ENCODE data around the gene RAB21. TPM values are rescaled to one million over a fixed set of nuclear protein-coding genes. Genes with fewer than 3 reads are reported as not detected.

RAB21 gene
- total and polyA plus RNA-seq, 2 donors (not counting 1 experiment from before 2014, with no cell fraction given), result 11.4 to 27.4 TPM

- Histone ChIP-seq H3K79me2 (ENCODE audit: control insufficient read depth, insufficient read depth, low read length) (peaks cover 89% of the 10 kb centered on the region), H3K4me2 (ENCODE audit: extremely low read depth, insufficient read depth, low read length) (no peak overlapping the region), H4K20me1 (ENCODE audit: control insufficient read depth, extremely low read depth, insufficient read depth, low read length) (no peaks in the 10 kb centered on the region), H3K27ac (ENCODE audit: insufficient read depth, low read length) (no peak overlapping the region), H3K9me3 (ENCODE audit: control insufficient read depth, insufficient read depth, low read depth, low read length) (no peaks in the 10 kb centered on the region), H3K4me1 (ENCODE audit: control insufficient read depth, extremely low read depth, insufficient read depth, low read length) (no peaks in the 10 kb centered on the region), H3K9ac (ENCODE audit: insufficient read depth, low read length) (no peak overlapping the region), H3K27me3 (ENCODE audit: control insufficient read depth, insufficient read depth, low read length) (no peaks in the 10 kb centered on the region), H3K4me3 (replicated peaks in 1 of 4; ENCODE audit: control extremely low read depth in 1 of 4, insufficient read depth in 1 of 4, low read depth in 3 of 4, low read length in 4 of 4) (no peak overlapping the region), H3K36me3 (ENCODE audit: control insufficient read depth, insufficient read depth, low read length) (no peaks in the 10 kb centered on the region), H2AFZ (ENCODE audit: low read length) (no peak overlapping the region)
- DNase-seq (ENCODE audit: low read depth in 2 of 2), result peak in 1 of 2 donors; percentile 71
- TF ChIP-seq CTCF (conservative IDR thresholded peaks at IDR 0.05 in 1 of 2, IDR thresholded peaks at IDR 0.05 in 1 of 2; ENCODE audit: low read depth in 1 of 2, low read length in 2 of 2), result no peak
- no peak for TF ChIP-seq EZH2 (IDR thresholded peaks at IDR 0.05; ENCODE audit: low read length, missing control alignments)
These were observed 9.2 kb downstream of the RAB21 start for GRCh38 chr12:71763677-71764379.

DNA sequence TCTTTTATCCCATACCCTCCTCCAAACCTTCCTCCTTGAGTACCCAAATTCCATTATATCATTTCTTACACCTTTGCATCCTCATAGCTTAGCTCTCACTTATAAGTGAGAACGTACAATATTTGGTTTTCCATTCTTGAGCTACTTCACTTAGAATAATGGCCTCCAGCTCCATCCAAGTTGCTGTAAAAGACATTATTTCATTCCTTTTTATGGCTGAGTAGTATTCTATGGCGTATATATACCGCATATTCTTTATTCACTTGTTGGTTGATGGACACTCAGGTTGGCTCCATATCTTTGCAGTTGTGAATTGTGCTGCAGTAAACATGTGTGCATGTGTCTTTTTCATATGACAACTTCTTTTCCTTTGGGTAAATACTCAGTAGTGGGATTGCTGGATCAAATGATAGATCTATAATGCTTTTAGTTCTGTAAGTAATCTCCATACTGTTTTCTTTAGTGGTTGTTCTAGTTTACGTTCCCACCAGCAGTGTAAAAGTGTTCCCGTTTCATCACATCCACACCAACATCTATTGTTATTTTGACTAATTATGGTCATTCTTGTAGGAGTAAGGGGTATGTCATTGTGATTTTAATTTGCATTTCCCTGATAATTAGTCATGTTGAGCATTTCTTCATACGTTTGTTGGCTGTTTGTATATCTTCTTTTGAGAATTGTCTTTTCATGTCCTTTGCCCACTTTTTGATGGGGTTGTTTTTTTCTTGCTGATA, 10.1 kb downstream of the RAB21 start:
- H3K4me2 ChIP-seq (ENCODE audit: extremely low read depth, insufficient read depth, low read length), result no peak overlapping the region
- no peaks in the 10 kb centered on the region for H3K36me3 ChIP-seq (ENCODE audit: control insufficient read depth, insufficient read depth, low read length)
- no peak overlapping the region for H2AFZ ChIP-seq (ENCODE audit: low read length)
- H3K4me3 ChIP-seq (replicated peaks in 1 of 4; ENCODE audit: control extremely low read depth in 1 of 4, insufficient read depth in 1 of 4, low read depth in 3 of 4, low read length in 4 of 4), result no peak overlapping the region
- H3K27ac ChIP-seq (ENCODE audit: insufficient read depth, low read length), result no peak overlapping the region
- no peak for DNase-seq (ENCODE audit: low read depth in 2 of 2)
- H3K4me1 ChIP-seq (ENCODE audit: control insufficient read depth, extremely low read depth, insufficient read depth, low read length), result no peaks in the 10 kb centered on the region
- H3K9ac ChIP-seq (ENCODE audit: insufficient read depth, low read length), result no peak overlapping the region
- H3K79me2 ChIP-seq (ENCODE audit: control insufficient read depth, insufficient read depth, low read length), result peaks cover 87% of the 10 kb centered on the region
- H3K9me3 ChIP-seq (ENCODE audit: control insufficient read depth, insufficient read depth, low read depth, low read length), result no peaks in the 10 kb centered on the region
- H3K27me3 ChIP-seq (ENCODE audit: control insufficient read depth, insufficient read depth, low read length), result no peaks in the 10 kb centered on the region
- TF ChIP-seq EZH2 (IDR thresholded peaks at IDR 0.05; ENCODE audit: low read length, missing control alignments) (no peak), CTCF (conservative IDR thresholded peaks at IDR 0.05 in 1 of 2, IDR thresholded peaks at IDR 0.05 in 1 of 2; ENCODE audit: low read depth in 1 of 2, low read length in 2 of 2) (no peak)
- H4K20me1 ChIP-seq (ENCODE audit: control insufficient read depth, extremely low read depth, insufficient read depth, low read length), result no peaks in the 10 kb centered on the region

DNA sequence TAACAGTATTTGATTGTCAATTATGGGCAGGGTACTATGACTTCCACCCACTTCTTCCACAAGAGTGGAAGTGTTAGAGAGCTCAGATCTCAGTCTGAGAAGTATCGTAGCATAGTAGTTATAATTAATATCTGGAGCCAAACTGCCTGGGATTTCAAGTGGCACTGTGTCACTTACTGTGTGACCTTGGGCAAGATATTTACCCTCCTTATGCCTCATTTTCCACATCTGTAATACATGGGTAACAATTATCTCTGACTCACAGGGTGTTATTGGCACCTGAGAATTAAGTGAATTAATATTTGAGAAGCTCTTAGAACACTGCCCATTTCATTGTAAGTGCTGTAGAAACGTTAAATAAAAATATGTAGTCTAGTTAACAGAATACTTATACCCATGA, 11.5 kb downstream of the RAB21 start:
- Histone ChIP-seq H3K4me3 (replicated peaks in 1 of 4; ENCODE audit: control extremely low read depth in 1 of 4, insufficient read depth in 1 of 4, low read depth in 3 of 4, low read length in 4 of 4) (no peak overlapping the region), H3K4me1 (ENCODE audit: control insufficient read depth, extremely low read depth, insufficient read depth, low read length) (no peaks in the 10 kb centered on the region), H3K4me2 (ENCODE audit: extremely low read depth, insufficient read depth, low read length) (no peak overlapping the region), H3K9ac (ENCODE audit: insufficient read depth, low read length) (no peak overlapping the region), H3K27ac (ENCODE audit: insufficient read depth, low read length) (no peak overlapping the region), H3K36me3 (ENCODE audit: control insufficient read depth, insufficient read depth, low read length) (no peaks in the 10 kb centered on the region), H3K79me2 (ENCODE audit: control insufficient read depth, insufficient read depth, low read length) (peaks cover 74% of the 10 kb centered on the region), H3K9me3 (ENCODE audit: control insufficient read depth, insufficient read depth, low read depth, low read length) (no peaks in the 10 kb centered on the region), H3K27me3 (ENCODE audit: control insufficient read depth, insufficient read depth, low read length) (no peaks in the 10 kb centered on the region), H4K20me1 (ENCODE audit: control insufficient read depth, extremely low read depth, insufficient read depth, low read length) (no peaks in the 10 kb centered on the region), H2AFZ (ENCODE audit: low read length) (no peak overlapping the region)
- TF ChIP-seq CTCF (conservative IDR thresholded peaks at IDR 0.05 in 1 of 2, IDR thresholded peaks at IDR 0.05 in 1 of 2; ENCODE audit: low read depth in 1 of 2, low read length in 2 of 2) (no peak), EZH2 (IDR thresholded peaks at IDR 0.05; ENCODE audit: low read length, missing control alignments) (no peak)
- no peak for DNase-seq (ENCODE audit: low read depth in 2 of 2)

All from fibroblast of lung (primary cell).